ENCODE results near the gene LRCOL1.

The LRCOL1 gene

DNA sequence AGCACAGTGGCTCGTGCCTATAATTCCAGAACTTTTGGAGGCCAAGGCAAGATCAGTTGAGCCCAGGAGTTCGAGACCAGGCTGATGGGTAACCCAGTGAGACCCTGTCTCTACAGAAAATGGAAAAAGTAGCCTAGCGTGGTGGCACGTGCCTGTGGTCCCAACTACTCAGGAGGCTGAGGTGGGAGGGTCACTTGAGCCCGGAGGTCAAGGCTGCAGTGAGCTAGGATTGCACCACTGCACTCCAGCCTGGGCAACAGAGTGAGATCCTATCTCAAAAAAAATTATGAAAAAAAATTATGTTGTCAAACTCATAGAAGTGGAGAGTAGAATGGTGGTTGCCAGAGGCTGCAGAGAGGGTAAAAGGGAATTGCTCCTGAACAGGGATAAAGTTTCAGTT lies 3.6 kb upstream of the LRCOL1 start:
- H3K4me3 ChIP-seq (ENCODE audit: low read length): no peak overlapping the region
- peaks cover 9% of the 10 kb centered on the region for H3K4me1 ChIP-seq (ENCODE audit: control insufficient read depth, insufficient read depth, low read length)
- no peaks in the 10 kb centered on the region for H3K36me3 ChIP-seq (ENCODE audit: control insufficient read depth, insufficient read depth, low read length)
- no peaks in the 10 kb centered on the region for H3K9me3 ChIP-seq (ENCODE audit: control insufficient read depth, low read length)
- H3K27me3 ChIP-seq (ENCODE audit: control insufficient read depth, insufficient read depth, low read length): peaks cover 65% of the 10 kb centered on the region
- H3K9ac ChIP-seq (ENCODE audit: low read length): no peak overlapping the region

GRCh38 chr12:132611620-132612019 lies 1.2 kb upstream of the LRCOL1 start:
- Histone ChIP-seq H3K9me3 (ENCODE audit: control insufficient read depth, low read length) (no peaks in the 10 kb centered on the region), H3K27me3 (ENCODE audit: control insufficient read depth, insufficient read depth, low read length) (peaks cover 68% of the 10 kb centered on the region), H3K36me3 (ENCODE audit: control insufficient read depth, insufficient read depth, low read length) (no peaks in the 10 kb centered on the region), H3K4me1 (ENCODE audit: control insufficient read depth, insufficient read depth, low read length) (peaks cover 6% of the 10 kb centered on the region), H3K4me3 (ENCODE audit: low read length) (no peak overlapping the region), H3K9ac (ENCODE audit: low read length) (no peak overlapping the region)

DNA sequence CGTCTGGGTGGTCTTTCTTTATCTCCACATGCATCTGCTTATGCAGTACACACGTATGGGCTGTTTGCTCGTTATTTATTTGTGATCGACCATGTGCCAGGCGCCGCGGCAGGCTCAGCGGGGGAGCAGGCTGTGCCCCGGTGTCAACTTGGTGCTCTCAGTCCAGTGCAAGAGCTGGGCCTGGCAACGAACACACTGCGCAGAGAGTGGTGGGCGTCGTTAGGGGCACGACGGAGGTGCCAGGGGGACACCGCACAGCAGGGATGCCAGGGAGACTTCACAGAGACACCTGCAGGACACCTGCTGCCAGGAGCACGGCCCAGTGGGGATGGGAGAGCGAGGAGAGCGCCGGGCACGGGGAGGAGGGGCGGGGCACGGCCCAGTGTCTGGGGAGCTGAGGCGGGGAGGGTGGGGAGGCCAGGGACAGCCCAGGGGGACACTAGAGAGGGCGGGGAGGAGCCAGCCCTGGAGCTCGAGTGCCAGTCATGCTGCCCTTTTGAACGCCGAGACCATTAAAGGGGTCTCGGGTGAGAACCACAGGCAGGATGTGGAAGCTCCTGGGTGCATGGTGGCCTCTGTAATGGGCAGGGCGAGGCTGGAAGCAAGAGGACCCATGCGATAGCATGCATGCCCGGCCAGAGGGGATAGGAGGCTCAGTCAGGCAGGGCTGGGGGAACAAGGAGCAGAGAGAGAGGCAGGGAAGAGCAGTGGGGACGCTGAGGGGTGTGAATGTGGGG lies 652 bp upstream of the LRCOL1 start:
- Histone ChIP-seq H3K9ac (ENCODE audit: low read length) (no peak overlapping the region), H3K9me3 (ENCODE audit: control insufficient read depth, low read length) (no peaks in the 10 kb centered on the region), H3K4me1 (ENCODE audit: control insufficient read depth, insufficient read depth, low read length) (peaks cover 6% of the 10 kb centered on the region), H3K27me3 (ENCODE audit: control insufficient read depth, insufficient read depth, low read length) (peaks cover 67% of the 10 kb centered on the region), H3K4me3 (ENCODE audit: low read length) (no peak overlapping the region), H3K36me3 (ENCODE audit: control insufficient read depth, insufficient read depth, low read length) (no peaks in the 10 kb centered on the region)

- Histone ChIP-seq H3K36me3 (ENCODE audit: control insufficient read depth, insufficient read depth, low read length) (no peaks in the 10 kb centered on the region), H3K4me1 (ENCODE audit: control insufficient read depth, insufficient read depth, low read length) (peaks cover 6% of the 10 kb centered on the region), H3K27me3 (ENCODE audit: control insufficient read depth, insufficient read depth, low read length) (peaks cover 74% of the 10 kb centered on the region), H3K9me3 (ENCODE audit: control insufficient read depth, low read length) (no peaks in the 10 kb centered on the region), H3K9ac (ENCODE audit: low read length) (no peak overlapping the region), H3K4me3 (ENCODE audit: low read length) (no peak overlapping the region)
Observed at GRCh38 chr12:132608231-132609171, 1.9 kb downstream of the LRCOL1 start.

GRCh38 chr12:132606927-132607326 lies 3.5 kb downstream of the LRCOL1 start:
- Histone ChIP-seq H3K27me3 (ENCODE audit: control insufficient read depth, insufficient read depth, low read length) (peaks cover 87% of the 10 kb centered on the region), H3K4me3 (ENCODE audit: low read length) (no peak overlapping the region), H3K9me3 (ENCODE audit: control insufficient read depth, low read length) (no peaks in the 10 kb centered on the region), H3K9ac (ENCODE audit: low read length) (no peak overlapping the region), H3K4me1 (ENCODE audit: control insufficient read depth, insufficient read depth, low read length) (peaks cover 6% of the 10 kb centered on the region), H3K36me3 (ENCODE audit: control insufficient read depth, insufficient read depth, low read length) (no peaks in the 10 kb centered on the region)

GRCh38 chr12:132606466-132606865 lies 3.9 kb downstream of the LRCOL1 start:
- Histone ChIP-seq H3K27me3 (ENCODE audit: control insufficient read depth, insufficient read depth, low read length) (peaks cover 85% of the 10 kb centered on the region), H3K4me1 (ENCODE audit: control insufficient read depth, insufficient read depth, low read length) (peaks cover 6% of the 10 kb centered on the region), H3K36me3 (ENCODE audit: control insufficient read depth, insufficient read depth, low read length) (no peaks in the 10 kb centered on the region), H3K9ac (ENCODE audit: low read length) (no peak overlapping the region), H3K9me3 (ENCODE audit: control insufficient read depth, low read length) (no peaks in the 10 kb centered on the region), H3K4me3 (ENCODE audit: low read length) (no peak overlapping the region)

- no peak overlapping the region for H3K4me3 ChIP-seq (ENCODE audit: low read length)
- H3K4me1 ChIP-seq (ENCODE audit: control insufficient read depth, insufficient read depth, low read length): peaks cover 6% of the 10 kb centered on the region
- no peak overlapping the region for H3K9ac ChIP-seq (ENCODE audit: low read length)
- no peaks in the 10 kb centered on the region for H3K36me3 ChIP-seq (ENCODE audit: control insufficient read depth, insufficient read depth, low read length)
- no peaks in the 10 kb centered on the region for H3K9me3 ChIP-seq (ENCODE audit: control insufficient read depth, low read length)
- H3K27me3 ChIP-seq (ENCODE audit: control insufficient read depth, insufficient read depth, low read length): peaks cover 85% of the 10 kb centered on the region
Observed at GRCh38 chr12:132605892-132606291, 4.5 kb downstream of the LRCOL1 start.

GRCh38 chr12:132604668-132605441 lies 5.5 kb downstream of the LRCOL1 start:
- H3K9me3 ChIP-seq (ENCODE audit: control insufficient read depth, low read length): no peaks in the 10 kb centered on the region
- peaks cover 83% of the 10 kb centered on the region for H3K27me3 ChIP-seq (ENCODE audit: control insufficient read depth, insufficient read depth, low read length)
- H3K4me1 ChIP-seq (ENCODE audit: control insufficient read depth, insufficient read depth, low read length): peaks cover 9% of the 10 kb centered on the region
- H3K9ac ChIP-seq (ENCODE audit: low read length): no peak overlapping the region
- no peak overlapping the region for H3K4me3 ChIP-seq (ENCODE audit: low read length)
- no peaks in the 10 kb centered on the region for H3K36me3 ChIP-seq (ENCODE audit: control insufficient read depth, insufficient read depth, low read length)

DNA sequence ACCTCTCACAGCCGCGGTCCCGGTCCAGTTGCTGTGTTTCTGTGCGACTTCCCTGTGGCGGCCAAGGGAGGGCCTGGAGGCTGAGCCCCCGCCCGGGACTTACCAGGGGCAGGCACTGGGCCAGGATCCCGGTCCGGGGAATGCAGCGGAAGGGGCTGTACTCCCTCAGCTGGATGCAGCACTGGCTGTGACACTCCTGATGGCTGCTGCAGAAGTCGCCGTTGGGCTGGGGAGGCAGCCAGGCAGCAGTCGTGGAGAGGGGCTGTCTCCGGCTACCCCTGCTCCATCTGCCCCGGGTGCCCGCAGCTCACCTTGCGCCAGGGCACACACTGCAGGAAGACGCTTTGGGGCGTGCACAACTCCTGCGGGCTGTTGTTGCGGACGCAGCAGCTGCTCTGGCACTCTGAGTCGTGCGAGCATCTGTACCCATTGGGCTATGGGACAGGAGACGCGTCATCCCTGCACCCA lies 6.2 kb downstream of the LRCOL1 start:
- Histone ChIP-seq H3K27me3 (ENCODE audit: control insufficient read depth, insufficient read depth, low read length) (peaks cover 77% of the 10 kb centered on the region), H3K9ac (ENCODE audit: low read length) (no peak overlapping the region), H3K4me3 (ENCODE audit: low read length) (no peak overlapping the region)

GRCh38 chr12:132603240-132604150 lies 6.9 kb downstream of the LRCOL1 start:
- Histone ChIP-seq H3K4me3 (ENCODE audit: low read length) (no peak overlapping the region), H3K9ac (ENCODE audit: low read length) (no peak overlapping the region), H3K4me1 (ENCODE audit: control insufficient read depth, insufficient read depth, low read length) (peaks cover 9% of the 10 kb centered on the region), H3K36me3 (ENCODE audit: control insufficient read depth, insufficient read depth, low read length) (no peaks in the 10 kb centered on the region), H3K9me3 (ENCODE audit: control insufficient read depth, low read length) (no peaks in the 10 kb centered on the region), H3K27me3 (ENCODE audit: control insufficient read depth, insufficient read depth, low read length) (peaks cover 71% of the 10 kb centered on the region)

More for the DNA sequence above, 6.2 kb downstream of the LRCOL1 start:
- H3K36me3 ChIP-seq (ENCODE audit: control insufficient read depth, insufficient read depth, low read length): no peaks in the 10 kb centered on the region
- H3K4me1 ChIP-seq (ENCODE audit: control insufficient read depth, insufficient read depth, low read length): peaks cover 9% of the 10 kb centered on the region
- H3K9me3 ChIP-seq (ENCODE audit: control insufficient read depth, low read length): no peaks in the 10 kb centered on the region
